Panc1 (cell line): ENCODE data around the gene NPAS3. TPM values are rescaled to one million over a fixed set of nuclear protein-coding genes. Genes with fewer than 3 reads are reported as not detected.

Experiments used
- ATAC-seq: fragments of 200-7000 bp; cut with Tn5 transposase; 2 replicates; pipeline ENCODE4 v1.9.1; 2020; ENCODE audit warnings: mild to moderate bottlenecking, moderate library complexity
- BruUV-seq: library from RNA; stranded (reverse); fragments of 400-500 nt; replicated peaks from 2 replicates; lab custom pipeline; 2021; lab: Mats Ljungman, UMichigan
- CTCF ChIA-PET: fragments of 300-600 bp; sonication (Branson Sonifier 250); formaldehyde crosslinking; loops from one replicate; lab custom pipeline; 2022; ENCODE audit warnings: antibody characterized with exemption; lab: Charles Lee
- POLR2A ChIA-PET: fragments of 300-600 bp; sonication (Branson Sonifier 250); formaldehyde crosslinking; loops from one replicate; lab custom pipeline; 2022; ENCODE audit warnings: antibody characterized with exemption; lab: Charles Lee
- DNase-seq: peaks from one replicate; pipeline ENCODE4 v3.0.0-alpha.2; 2010; ENCODE audit warnings: low read depth, low spot score
- H3K27ac ChIP-seq: 2 replicates; pipeline ENCODE4 v1.5.1; 2011; ENCODE audit warnings: mild to moderate bottlenecking, low read length, inconsistent platforms
- H3K27me3 ChIP-seq: fragments of 200-500 bp; sonication (Bioruptor generic); 2 replicates; pipeline ENCODE4 v1.6.0; 2014; ENCODE audit warnings: low read length, inconsistent platforms; ENCODE audit not compliant: control insufficient read depth, insufficient read depth
- H3K36me3 ChIP-seq: fragments of 200-500 bp; sonication (Bioruptor generic); 2 replicates; pipeline ENCODE4 v1.5.1; 2014; ENCODE audit warnings: inconsistent platforms, mild to moderate bottlenecking, low read length, moderate library complexity; ENCODE audit not compliant: control insufficient read depth, insufficient read depth
- H3K4me1 ChIP-seq: 2 replicates; pipeline ENCODE4 v1.5.1; 2011; ENCODE audit warnings: inconsistent platforms, mild to moderate bottlenecking, low read length, moderate library complexity; ENCODE audit not compliant: control insufficient read depth, insufficient read depth
- H3K4me3 ChIP-seq, 2 experiments: 2 replicates each; pipeline ENCODE4 v1.5.1; 2011 to 2012; ENCODE audit warnings: low read depth in 2 of 2, low read length in 2 of 2, mild to moderate bottlenecking in 2 of 2, inconsistent platforms in 1 of 2, moderate library complexity in 1 of 2
- H3K9me3 ChIP-seq: fragments of 200-500 bp; sonication (Bioruptor generic); 2 replicates; pipeline ENCODE4 v1.5.1; 2014; ENCODE audit warnings: low read depth, mild to moderate bottlenecking, inconsistent platforms, low read length, moderate library complexity; ENCODE audit not compliant: control insufficient read depth, insufficient read depth
- POLR2AphosphoS5 ChIP-seq: IDR thresholded peaks from 2 replicates; pipeline ENCODE4 v1.6.1; 2012; ENCODE audit warnings: mild to moderate bottlenecking, low read depth, low read length, moderate library complexity
- REST ChIP-seq, 2 experiments: IDR thresholded peaks; 2 replicates each; pipeline ENCODE4 v1.6.1; 2011 to 2012; ENCODE audit warnings: low read depth in 2 of 2, control low read depth in 1 of 2, low read length in 1 of 2, mild to moderate bottlenecking in 1 of 2, moderate library complexity in 1 of 2; ENCODE audit not compliant: insufficient read depth in 1 of 2
- SIN3A ChIP-seq: IDR thresholded peaks from 2 replicates; pipeline ENCODE4 v1.6.1; 2012; ENCODE audit warnings: low read depth, mild to moderate bottlenecking, low read length, moderate library complexity, borderline replicate concordance; ENCODE audit not compliant: insufficient read depth
- TCF7L2 ChIP-seq: IDR thresholded peaks from 2 replicates; pipeline ENCODE4 v1.6.1; 2011; ENCODE audit warnings: mild to moderate bottlenecking, low read depth, low read length, inconsistent platforms
- in situ Hi-C: cut with HindIII; loops from 2 replicates; pipeline ENCODE4 v1.10.0; 2016; ENCODE audit warnings: low sequenced_read_pairs, low pct_unique_long_range_greater_than_20kb
- intact Hi-C: fragments of 100-400 bp; cut with micrococcal nuclease; formaldehyde crosslinking; loops from one replicate; pipeline ENCODE4 v1.10.0; 2022; ENCODE audit not compliant: unreplicated experiment
- total RNA-seq: library from RNA; stranded (reverse); gene quantifications from one replicate; pipeline ENCODE4 v1.2.1, GENCODE V29; 2021; ENCODE audit not compliant: unreplicated experiment
- TF ChIP-seq, protein P1 (sequence below): fragments of 450-650 bp; IDR thresholded peaks from 2 replicates; pipeline ENCODE4 v1.5.1; 2017; ENCODE audit warnings: mild to moderate bottlenecking

The NPAS3 gene
- total RNA-seq, 1 experiment from 2014 or later, result 0.23 TPM

DNA sequence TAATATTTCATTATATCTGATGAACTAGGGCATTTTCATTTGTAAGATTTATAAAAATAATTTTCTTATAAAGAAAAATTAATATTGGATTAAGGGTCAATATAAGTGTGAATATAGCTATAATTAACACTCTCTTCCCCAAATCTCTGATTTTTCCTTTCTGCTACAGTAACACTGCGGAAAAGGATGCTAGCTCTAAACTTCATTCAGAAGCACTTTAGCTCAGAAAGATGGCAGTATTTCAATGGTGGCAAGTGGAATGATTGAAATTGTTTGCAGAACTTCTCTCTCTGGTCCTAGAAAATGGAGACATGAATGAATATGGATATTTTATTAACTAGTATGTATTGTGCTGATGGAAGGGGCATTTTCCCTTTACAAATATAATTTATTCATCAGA is 8.4 kb downstream of the NPAS3 start:
- DNase-seq (no peak), ATAC-seq (no peak)
- Histone ChIP-seq H3K27ac (no peak overlapping the region), H3K27me3 (no peaks in the 10 kb centered on the region), H3K4me3 (no peak overlapping the region), H3K4me1 (no peaks in the 10 kb centered on the region), H3K9me3 (no peaks in the 10 kb centered on the region), H3K36me3 (no peaks in the 10 kb centered on the region)
- ChIA-PET POLR2A (no interaction called here), CTCF (no interaction called here)
- intact Hi-C loops (no loop called here), in situ Hi-C loops (no loop called here)
- TF ChIP-seq REST (IDR thresholded peaks at IDR 0.05; ENCODE audit: insufficient read depth in 1 of 2, low read depth in 2 of 2, low read length in 1 of 2) (no peak), TCF7L2 (no peak), SIN3A (no peak), POLR2AphosphoS5 (no peak)
- TF ChIP-seq, protein P1, sequence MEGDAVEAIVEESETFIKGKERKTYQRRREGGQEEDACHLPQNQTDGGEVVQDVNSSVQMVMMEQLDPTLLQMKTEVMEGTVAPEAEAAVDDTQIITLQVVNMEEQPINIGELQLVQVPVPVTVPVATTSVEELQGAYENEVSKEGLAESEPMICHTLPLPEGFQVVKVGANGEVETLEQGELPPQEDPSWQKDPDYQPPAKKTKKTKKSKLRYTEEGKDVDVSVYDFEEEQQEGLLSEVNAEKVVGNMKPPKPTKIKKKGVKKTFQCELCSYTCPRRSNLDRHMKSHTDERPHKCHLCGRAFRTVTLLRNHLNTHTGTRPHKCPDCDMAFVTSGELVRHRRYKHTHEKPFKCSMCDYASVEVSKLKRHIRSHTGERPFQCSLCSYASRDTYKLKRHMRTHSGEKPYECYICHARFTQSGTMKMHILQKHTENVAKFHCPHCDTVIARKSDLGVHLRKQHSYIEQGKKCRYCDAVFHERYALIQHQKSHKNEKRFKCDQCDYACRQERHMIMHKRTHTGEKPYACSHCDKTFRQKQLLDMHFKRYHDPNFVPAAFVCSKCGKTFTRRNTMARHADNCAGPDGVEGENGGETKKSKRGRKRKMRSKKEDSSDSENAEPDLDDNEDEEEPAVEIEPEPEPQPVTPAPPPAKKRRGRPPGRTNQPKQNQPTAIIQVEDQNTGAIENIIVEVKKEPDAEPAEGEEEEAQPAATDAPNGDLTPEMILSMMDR, result no peak
- BruUV-seq, result no TSS peak

DNA sequence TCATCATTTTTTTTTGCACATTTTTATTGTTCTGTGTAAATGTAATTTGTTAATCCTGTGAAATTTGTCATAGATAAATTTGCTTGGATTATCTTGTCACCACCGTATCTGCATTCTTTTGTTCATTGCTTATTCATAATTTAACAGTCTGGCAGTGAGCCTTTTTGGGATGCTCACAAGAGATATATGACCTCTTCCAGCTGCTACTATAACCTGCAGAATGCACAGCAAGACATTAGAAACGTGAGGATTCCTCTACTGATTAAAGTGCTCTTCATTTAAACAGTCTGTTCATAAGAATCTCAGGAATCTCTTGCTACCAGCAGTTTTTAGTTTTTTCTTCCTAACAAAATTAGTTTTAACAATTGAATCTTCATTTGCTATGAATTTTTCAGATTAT is 9.1 kb downstream of the NPAS3 start:
- H3K4me1 ChIP-seq, result no peaks in the 10 kb centered on the region
- H3K36me3 ChIP-seq, result no peaks in the 10 kb centered on the region
- no peaks in the 10 kb centered on the region for H3K9me3 ChIP-seq
- ATAC-seq, result no peak
- no peak overlapping the region for H3K4me3 ChIP-seq
- H3K27ac ChIP-seq, result no peak overlapping the region
- ChIA-PET POLR2A (no interaction called here), CTCF (no interaction called here)
- BruUV-seq, result no TSS peak
- in situ Hi-C loops, result no loop called here
- no peak for DNase-seq
- no peaks in the 10 kb centered on the region for H3K27me3 ChIP-seq
- intact Hi-C loops, result no loop called here
- TF ChIP-seq POLR2AphosphoS5 (no peak), SIN3A (no peak), TCF7L2 (no peak)
- TF ChIP-seq, protein P1, result no peak
